H1 (cell line): ENCODE results near the gene ATP11A. TPM values are rescaled to one million over a fixed set of nuclear protein-coding genes. Genes with fewer than 3 reads are reported as not detected.

Experiments
- BRCA1 ChIP-seq: IDR thresholded peaks from 2 replicates; pipeline ENCODE4 v1.6.1; 2012; ENCODE audit warnings: low read depth, low read length, improper control_type of control experiment
- KDM4A ChIP-seq: IDR thresholded peaks from one replicate; pipeline ENCODE4 v1.7.1; 2012; ENCODE audit warnings: low read depth, mild to moderate bottlenecking, moderate library complexity, low read length, inconsistent platforms; ENCODE audit not compliant: severe bottlenecking
- SIN3A ChIP-seq, 2 experiments: IDR thresholded peaks in 1 of 2; conservative IDR thresholded peaks in 1 of 2; 2 replicates each; pipeline ENCODE4 v1.6.1; 2011 to 2012; ENCODE audit warnings: low read length in 2 of 2, improper control_type of control experiment in 1 of 2, low read depth in 1 of 2, mild to moderate bottlenecking in 1 of 2
- SUZ12 ChIP-seq: fragments of 200-600 bp; sonication (generic); IDR thresholded peaks from 2 replicates; pipeline ENCODE4 v1.6.1; 2012; ENCODE audit warnings: mild to moderate bottlenecking, inconsistent platforms, low read length, moderate library complexity, mixed read lengths
- TCF12 ChIP-seq: IDR thresholded peaks from 2 replicates; pipeline ENCODE4 v1.6.1; 2011; ENCODE audit warnings: low read depth, mild to moderate bottlenecking, low read length
- polyA plus RNA-seq, 7 experiments: library from polyadenylated mRNA; depleted of rRNA in 3 of 7; stranded (reverse) in 5 of 7; unstranded in 2 of 7; fragments of >200 nt in 5 of 7; fragments of 200-250 nt in 2 of 7; gene quantifications; 1 replicate in 5 of 7; 2 replicates in 1 of 7; 4 replicates in 1 of 7; pipeline versions ENCODE4 v1.2.1 to v1.2.3, GENCODE V29; 2011 to 2013; ENCODE audit warnings: missing spikeins in 2 of 7, mixed read lengths in 2 of 7
- total RNA-seq: library from RNA; stranded (reverse); fragmentation: NEBNext Ultra II Directional; extraction: Animal tissue kit (Norgen Biotek cat#: 25700); gene quantifications from 2 replicates; pipeline ENCODE4 v1.2.1, GENCODE V29; 2021

The ATP11A gene
- total and polyA plus RNA-seq, 2 of the 8 experiments (the other 6 are each of a cell fraction or from before 2014, with no cell fraction given), result 28.8 to 72.9 TPM

- TF ChIP-seq KDM4A (no peak), TCF12 (no peak), BRCA1 (no peak), SIN3A (conservative IDR thresholded peaks at IDR 0.05 in 1 of 2, IDR thresholded peaks at IDR 0.05 in 1 of 2; ENCODE audit: low read depth in 1 of 2, low read length in 2 of 2) (no peak), SUZ12 (no peak)
These were observed 28.5 kb downstream of the ATP11A start (continued) for GRCh38 chr13:112718318-112718717.
